A549 (cell line): ENCODE results near the gene FSTL4. TPM values are rescaled to one million over a fixed set of nuclear protein-coding genes. Genes with fewer than 3 reads are reported as not detected.

Experiments
- ATAC-seq, 2 experiments: fragments of 200-7000 bp in 1 of 2; fragments of >200 bp in 1 of 2; cut with Nextera tagmentation in 1 of 2; cut with Tn5 transposase in 1 of 2; 3 replicates each; pipeline versions ENCODE4 v1.8.0 to v1.9.1; 2018 to 2020; ENCODE audit warnings: mild to moderate bottlenecking in 1 of 2, moderate library complexity in 1 of 2
- CTCF ChIA-PET: fragments of 300-600 bp; sonication (Branson Sonifier 250); formaldehyde crosslinking; extraction: SDS; loops from one replicate; lab custom pipeline; 2021; ENCODE audit warnings: antibody characterized with exemption, inconsistent platforms; lab: Yijun Ruan, JAX
- POLR2A ChIA-PET: fragments of 350-600 bp; formaldehyde crosslinking; extraction: SDS; loops from one replicate; lab custom pipeline; 2021; ENCODE audit warnings: antibody characterized with exemption, inconsistent platforms; lab: Yijun Ruan, JAX
- DNase-seq, 2 experiments: peaks; one replicate each; pipeline versions ENCODE4 v3.0.0 to v3.0.0-alpha.2; 2011 to 2016; ENCODE audit warnings: low read depth in 1 of 2, low spot score in 1 of 2
- FAIRE-seq: peaks from 2 replicates; lab custom pipeline; 2011; peaks lifted over from hg19 to GRCh38; lab: Jason Lieb, UNC
- H3K27ac ChIP-seq, 2 experiments: fragments of >200 bp; sonication (Bioruptor Twin); formaldehyde crosslinking; 3 replicates each; pipeline ENCODE4 v1.5.1; 2016 to 2017
- H3K4me1 ChIP-seq: fragments of >200 bp; sonication (Bioruptor Twin); formaldehyde crosslinking; 3 replicates; pipeline ENCODE4 v1.6.1; 2016
- H3K4me2 ChIP-seq: fragments of >200 bp; sonication (Bioruptor Twin); formaldehyde crosslinking; 3 replicates; pipeline ENCODE4 v1.6.1; 2016
- H3K4me3 ChIP-seq: fragments of >200 bp; sonication (Bioruptor Twin); formaldehyde crosslinking; 3 replicates; pipeline ENCODE4 v1.5.1; 2016
- H3K9me3 ChIP-seq: fragments of >200 bp; sonication (Bioruptor Twin); formaldehyde crosslinking; 3 replicates; pipeline ENCODE4 v1.6.1; 2016
- ATOH8 ChIP-seq: fragments of 250-450 bp; sonication (Bioruptor Pico); IDR thresholded peaks from 2 replicates; pipeline ENCODE4 v1.5.0; 2020; ENCODE audit warnings: low read depth, mild to moderate bottlenecking, moderate library complexity
- BCL3 ChIP-seq: fragments of >200 bp; sonication (Bioruptor Twin); formaldehyde crosslinking; IDR thresholded peaks from 3 replicates; pipeline ENCODE4 v1.6.1; 2016
- BHLHE40 ChIP-seq: IDR thresholded peaks from 2 replicates; pipeline ENCODE4 v1.6.1; 2012; ENCODE audit warnings: low read depth, low read length, inconsistent platforms
- CHD2 ChIP-seq: fragments of 150-350 bp; IDR thresholded peaks from 2 replicates; pipeline ENCODE4 v1.6.1; 2014; ENCODE audit warnings: low read length; ENCODE audit not compliant: partially characterized antibody
- EHMT2 ChIP-seq: fragments of 200-600 bp; sonication (generic); IDR thresholded peaks from 2 replicates; pipeline ENCODE4 v1.6.1; 2016; ENCODE audit warnings: antibody characterized with exemption, low read depth, mild to moderate bottlenecking, moderate library complexity
- FOSL2 ChIP-seq, 2 experiments: fragments of 450-650 bp in 1 of 2; fragments of >200 bp in 1 of 2; sonication (Bioruptor Twin) in 1 of 2; formaldehyde crosslinking; IDR thresholded peaks; 2 replicates each; pipeline versions ENCODE4 v1.5.0 to v1.6.1; 2016 to 2020; ENCODE audit warnings: mild to moderate bottlenecking in 1 of 2, moderate library complexity in 1 of 2
- FOXS1 ChIP-seq: fragments of 250-450 bp; sonication (Bioruptor Pico); IDR thresholded peaks from 2 replicates; pipeline ENCODE4 v1.5.0; 2020; ENCODE audit warnings: mild to moderate bottlenecking, moderate library complexity
- GATA3 ChIP-seq: IDR thresholded peaks from 2 replicates; pipeline ENCODE4 v1.6.1; 2012; ENCODE audit warnings: borderline replicate concordance
- HDAC2 ChIP-seq: fragments of 200-600 bp; sonication (generic); IDR thresholded peaks from 2 replicates; pipeline ENCODE4 v1.6.1; 2016
- HES2 ChIP-seq: fragments of >200 bp; sonication (Bioruptor Twin); formaldehyde crosslinking; IDR thresholded peaks from 2 replicates; pipeline ENCODE4 v1.6.1; 2016
- HOXA7 ChIP-seq: fragments of 250-450 bp; sonication (Bioruptor Pico); IDR thresholded peaks from 2 replicates; pipeline ENCODE4 v1.5.0; 2020; ENCODE audit warnings: mild to moderate bottlenecking, moderate library complexity
- JUNB ChIP-seq: fragments of >200 bp; sonication (Bioruptor Twin); formaldehyde crosslinking; IDR thresholded peaks from 2 replicates; pipeline ENCODE4 v1.6.1; 2016
- NPAS2 ChIP-seq: fragments of 250-450 bp; sonication (Bioruptor Pico); IDR thresholded peaks from 2 replicates; pipeline ENCODE4 v1.8.0; 2022; ENCODE audit warnings: mild to moderate bottlenecking, moderate library complexity, borderline replicate concordance
- RCOR1 ChIP-seq: fragments of 150-350 bp; IDR thresholded peaks from 2 replicates; pipeline ENCODE4 v1.6.1; 2014; ENCODE audit warnings: antibody characterized with exemption, low read length, low read depth
- RFX5 ChIP-seq: fragments of 450-650 bp; IDR thresholded peaks from 2 replicates; pipeline ENCODE4 v1.7.1; 2014; ENCODE audit warnings: antibody characterized with exemption, mild to moderate bottlenecking, moderate library complexity
- RNF2 ChIP-seq: fragments of 200-600 bp; sonication (generic); IDR thresholded peaks from 2 replicates; pipeline ENCODE4 v1.6.1; 2016; ENCODE audit warnings: low read depth, mild to moderate bottlenecking, antibody characterized with exemption, moderate library complexity, borderline replicate concordance
- SREBF2 ChIP-seq: fragments of 450-650 bp; IDR thresholded peaks from 2 replicates; pipeline ENCODE4 v1.6.1; 2014; ENCODE audit warnings: mild to moderate bottlenecking, moderate library complexity
- ZC3H11A ChIP-seq: fragments of 450-650 bp; IDR thresholded peaks from 2 replicates; pipeline ENCODE4 v1.6.1; 2014; ENCODE audit warnings: antibody characterized with exemption, mild to moderate bottlenecking
- ZFP36 ChIP-seq: fragments of 450-650 bp; IDR thresholded peaks from 2 replicates; pipeline ENCODE4 v1.6.1; 2014; ENCODE audit warnings: borderline replicate concordance; ENCODE audit not compliant: partially characterized antibody
- ZNF302 ChIP-seq: fragments of 250-450 bp; sonication (Bioruptor Pico); IDR thresholded peaks from 2 replicates; pipeline ENCODE4 v1.9.0; 2021; ENCODE audit warnings: inconsistent platforms, mild to moderate bottlenecking, moderate library complexity
- WGBS: methylation state at CpG from one replicate; pipeline ENCODE4 v1.1.6; 2017; ENCODE audit errors: missing lambda C conversion rate; 5-methylcytosine and 5-hydroxymethylcytosine counted together
- polyA plus RNA-seq, 4 experiments: library from polyadenylated mRNA; depleted of rRNA in 3 of 4; stranded (reverse); fragments of >200 nt; fragmentation: RNase III in 1 of 4; extraction: RNeasy Plus Mini Kit Qiagen cat#74134 plus additional on column Dnase treatment in 1 of 4; gene quantifications; 2 replicates in 3 of 4; 3 replicates in 1 of 4; pipeline ENCODE4 v1.2.3, GENCODE V29; 2011 to 2017
- TF ChIP-seq, protein P1 (sequence below): fragments of 450-650 bp; IDR thresholded peaks from 2 replicates; pipeline ENCODE4 v1.6.1; 2014; ENCODE audit warnings: antibody characterized with exemption

The FSTL4 gene
- polyA plus RNA-seq, 2 of the 4 experiments (the other 2 are of a cell fraction): 1.6 to 1.8 TPM

DNA sequence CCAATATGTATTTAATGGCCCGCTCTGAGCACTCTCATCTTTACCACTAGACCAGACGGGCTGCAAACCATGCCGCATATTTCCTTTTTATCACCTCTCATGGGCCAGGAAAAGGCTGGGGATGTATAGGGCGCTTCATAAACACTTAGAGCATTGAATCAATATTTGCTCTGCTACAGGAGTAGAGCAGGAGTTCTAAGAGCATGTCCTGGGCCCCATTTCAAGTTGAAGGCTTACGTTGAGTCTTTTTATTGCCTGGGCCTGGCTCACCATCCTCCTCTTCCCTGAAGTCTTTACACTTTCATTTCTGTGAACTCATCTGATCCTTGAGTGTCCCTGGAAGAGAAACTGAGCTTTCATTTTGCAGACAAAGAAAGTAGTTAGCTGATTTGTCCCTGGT lies 112.4 kb downstream of the FSTL4 start:
- TF ChIP-seq, protein P1, sequence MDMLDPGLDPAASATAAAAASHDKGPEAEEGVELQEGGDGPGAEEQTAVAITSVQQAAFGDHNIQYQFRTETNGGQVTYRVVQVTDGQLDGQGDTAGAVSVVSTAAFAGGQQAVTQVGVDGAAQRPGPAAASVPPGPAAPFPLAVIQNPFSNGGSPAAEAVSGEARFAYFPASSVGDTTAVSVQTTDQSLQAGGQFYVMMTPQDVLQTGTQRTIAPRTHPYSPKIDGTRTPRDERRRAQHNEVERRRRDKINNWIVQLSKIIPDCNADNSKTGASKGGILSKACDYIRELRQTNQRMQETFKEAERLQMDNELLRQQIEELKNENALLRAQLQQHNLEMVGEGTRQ: no peak
- TF ChIP-seq RCOR1 (no peak), RNF2 (no peak), FOSL2 (IDR thresholded peaks at IDR 0.05) (no peak), FOSL2 (CRISPR knock-in tag; IDR thresholded peaks at IDR 0.05) (no peak), HES2 (no peak), RFX5 (no peak), ATOH8 (CRISPR knock-in tag) (no peak), GATA3 (no peak)
- Histone ChIP-seq H3K9me3 (no peaks in the 10 kb centered on the region), H3K4me3 (no peak overlapping the region), H3K4me1 (no peaks in the 10 kb centered on the region), H3K27ac (no peak overlapping the region), H3K4me2 (no peak overlapping the region)
- no peak for ATAC-seq
- 66% methylated on average over 5 of the region's 5 CpGs for WGBS
- no peak for FAIRE-seq
- ChIA-PET POLR2A (no interaction called here), CTCF (interaction anchor here (0.9 kb wide), 1 partner anchor 369 kb away, joined by 3 read pairs; no protein-coding TSS in a partner anchor)
- DNase-seq: no peak

- CTCF ChIA-PET: interaction anchor here (1.4 kb wide), 1 partner anchor 371 kb away, joined by 4 read pairs; no protein-coding TSS in a partner anchor
- TF ChIP-seq, protein P1: no peak
- TF ChIP-seq NPAS2 (CRISPR knock-in tag): no peak
- TF ChIP-seq RNF2: no peak
- TF ChIP-seq ZFP36: no peak
- no peak for TF ChIP-seq ZC3H11A
- no peak for TF ChIP-seq FOXS1
- TF ChIP-seq SREBF2: no peak
- TF ChIP-seq BHLHE40: no peak
- no peak for TF ChIP-seq EHMT2
- no peak for TF ChIP-seq CHD2
- TF ChIP-seq JUNB: no peak
- TF ChIP-seq ZNF302 (CRISPR knock-in tag): no peak
- Histone ChIP-seq H3K4me1 (no peaks in the 10 kb centered on the region), H3K27ac (no peak overlapping the region), H3K4me2 (no peak overlapping the region), H3K9me3 (no peaks in the 10 kb centered on the region), H3K4me3 (no peak overlapping the region)
- POLR2A ChIA-PET: no interaction called here
- WGBS: 62% methylated on average over 6 of the region's 6 CpGs
- DNase-seq: no peak
- no peak for FAIRE-seq
- no peak for ATAC-seq
Observed at GRCh38 chr5:133497608-133498348, 114.6 kb downstream of the FSTL4 start.

DNA sequence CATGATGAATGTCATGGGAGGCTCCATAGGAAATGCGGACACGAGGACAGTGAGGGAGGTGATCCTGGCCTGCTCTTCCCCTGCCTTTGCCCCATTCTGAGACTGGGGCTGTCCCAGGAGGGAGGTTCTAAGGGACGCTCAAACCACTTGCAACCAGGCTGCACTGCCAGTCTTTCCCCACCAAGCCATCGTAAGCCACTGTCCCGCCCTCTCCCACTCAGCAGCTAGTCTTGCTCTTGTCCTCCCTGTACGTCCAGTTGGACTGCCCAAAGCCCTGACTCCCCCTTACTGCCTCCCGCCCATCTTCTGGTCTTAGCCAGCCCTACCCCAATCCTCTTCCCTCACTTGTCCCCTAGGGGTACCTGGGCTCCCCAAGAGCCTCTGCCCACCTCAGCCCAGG lies 115.7 kb downstream of the FSTL4 start:
- FAIRE-seq (no peak), ATAC-seq (no peak), DNase-seq (no peak)
- Histone ChIP-seq H3K4me2 (no peak overlapping the region), H3K4me3 (no peak overlapping the region), H3K4me1 (no peaks in the 10 kb centered on the region), H3K27ac (no peak overlapping the region), H3K9me3 (no peaks in the 10 kb centered on the region)
- TF ChIP-seq BCL3 (no peak), HDAC2 (no peak), HOXA7 (CRISPR knock-in tag) (no peak)
- 72% methylated on average over 7 of the region's 7 CpGs for WGBS
- CTCF ChIA-PET: interaction anchor here (1.4 kb wide), 1 partner anchor 372 kb away, joined by 4 read pairs; no protein-coding TSS in a partner anchor
- POLR2A ChIA-PET: no interaction called here
